A549 (cell line): Measurements from ENCODE around the gene RHOB. TPM values are rescaled to one million over a fixed set of nuclear protein-coding genes. Genes with fewer than 3 reads are reported as not detected.

Source experiments
- ATAC-seq, 2 experiments: fragments of 200-7000 bp in 1 of 2; fragments of >200 bp in 1 of 2; cut with Nextera tagmentation in 1 of 2; cut with Tn5 transposase in 1 of 2; 3 replicates each; pipeline versions ENCODE4 v1.8.0 to v1.9.1; 2018 to 2020; ENCODE audit warnings: mild to moderate bottlenecking in 1 of 2, moderate library complexity in 1 of 2
- CTCF ChIA-PET: fragments of 300-600 bp; sonication (Branson Sonifier 250); formaldehyde crosslinking; extraction: SDS; loops from one replicate; lab custom pipeline; 2021; ENCODE audit warnings: antibody characterized with exemption, inconsistent platforms; lab: Yijun Ruan, JAX
- POLR2A ChIA-PET: fragments of 350-600 bp; formaldehyde crosslinking; extraction: SDS; loops from one replicate; lab custom pipeline; 2021; ENCODE audit warnings: antibody characterized with exemption, inconsistent platforms; lab: Yijun Ruan, JAX
- DNase-seq, 2 experiments: peaks; one replicate each; pipeline versions ENCODE4 v3.0.0 to v3.0.0-alpha.2; 2011 to 2016; ENCODE audit warnings: low read depth in 1 of 2, low spot score in 1 of 2
- FAIRE-seq: peaks from 2 replicates; lab custom pipeline; 2011; peaks lifted over from hg19 to GRCh38; lab: Jason Lieb, UNC
- H3K27ac ChIP-seq, 2 experiments: fragments of >200 bp; sonication (Bioruptor Twin); formaldehyde crosslinking; 3 replicates each; pipeline ENCODE4 v1.5.1; 2016 to 2017
- H3K4me1 ChIP-seq: fragments of >200 bp; sonication (Bioruptor Twin); formaldehyde crosslinking; 3 replicates; pipeline ENCODE4 v1.6.1; 2016
- H3K4me2 ChIP-seq: fragments of >200 bp; sonication (Bioruptor Twin); formaldehyde crosslinking; 3 replicates; pipeline ENCODE4 v1.6.1; 2016
- H3K4me3 ChIP-seq: fragments of >200 bp; sonication (Bioruptor Twin); formaldehyde crosslinking; 3 replicates; pipeline ENCODE4 v1.5.1; 2016
- H3K9me3 ChIP-seq: fragments of >200 bp; sonication (Bioruptor Twin); formaldehyde crosslinking; 3 replicates; pipeline ENCODE4 v1.6.1; 2016
- CBX8 ChIP-seq: fragments of 200-600 bp; sonication (generic); IDR thresholded peaks from 2 replicates; pipeline ENCODE4 v1.6.1; 2016
- CEBPB ChIP-seq, 2 experiments: fragments of >200 bp in 1 of 2; sonication (Bioruptor Twin) in 1 of 2; formaldehyde crosslinking in 1 of 2; IDR thresholded peaks; 2 replicates each; pipeline ENCODE4 v1.6.1; 2012 to 2016
- CHD2 ChIP-seq: fragments of 150-350 bp; IDR thresholded peaks from 2 replicates; pipeline ENCODE4 v1.6.1; 2014; ENCODE audit warnings: low read length; ENCODE audit not compliant: partially characterized antibody
- EHMT2 ChIP-seq: fragments of 200-600 bp; sonication (generic); IDR thresholded peaks from 2 replicates; pipeline ENCODE4 v1.6.1; 2016; ENCODE audit warnings: antibody characterized with exemption, low read depth, mild to moderate bottlenecking, moderate library complexity
- HDAC2 ChIP-seq: fragments of 200-600 bp; sonication (generic); IDR thresholded peaks from 2 replicates; pipeline ENCODE4 v1.6.1; 2016
- HOXB13 ChIP-seq: fragments of 250-450 bp; sonication (Bioruptor Pico); IDR thresholded peaks from 2 replicates; pipeline ENCODE4 v1.5.0; 2020; ENCODE audit warnings: low read depth, mild to moderate bottlenecking, moderate library complexity
- JUNB ChIP-seq: fragments of >200 bp; sonication (Bioruptor Twin); formaldehyde crosslinking; IDR thresholded peaks from 2 replicates; pipeline ENCODE4 v1.6.1; 2016
- KDM1A ChIP-seq: fragments of 200-600 bp; sonication (generic); IDR thresholded peaks from 2 replicates; pipeline ENCODE4 v1.6.1; 2016; ENCODE audit warnings: low read depth, mild to moderate bottlenecking
- KDM5A ChIP-seq: fragments of 200-600 bp; sonication (generic); IDR thresholded peaks from 2 replicates; pipeline ENCODE4 v1.6.1; 2016; ENCODE audit warnings: antibody characterized with exemption, mild to moderate bottlenecking
- MAZ ChIP-seq: fragments of 150-350 bp; IDR thresholded peaks from 2 replicates; pipeline ENCODE4 v1.6.1; 2014; ENCODE audit warnings: antibody characterized with exemption, low read depth, low read length, borderline replicate concordance
- MYC ChIP-seq: IDR thresholded peaks from 2 replicates; pipeline ENCODE4 v1.6.1; 2012; ENCODE audit warnings: mild to moderate bottlenecking, inconsistent platforms, low read length, improper control_type of control experiment, borderline replicate concordance
- NR3C1 ChIP-seq: fragments of >200 bp; sonication (Bioruptor Twin); formaldehyde crosslinking; IDR thresholded peaks from 3 replicates; pipeline ENCODE4 v1.6.1; 2017
- RARB ChIP-seq: fragments of 250-450 bp; sonication (Bioruptor Pico); IDR thresholded peaks from 2 replicates; pipeline ENCODE4 v1.8.0; 2021; ENCODE audit warnings: mild to moderate bottlenecking, moderate library complexity
- RFX5 ChIP-seq: fragments of 450-650 bp; IDR thresholded peaks from 2 replicates; pipeline ENCODE4 v1.7.1; 2014; ENCODE audit warnings: antibody characterized with exemption, mild to moderate bottlenecking, moderate library complexity
- ZC3H11A ChIP-seq: fragments of 450-650 bp; IDR thresholded peaks from 2 replicates; pipeline ENCODE4 v1.6.1; 2014; ENCODE audit warnings: antibody characterized with exemption, mild to moderate bottlenecking
- ZSCAN20 ChIP-seq: fragments of 250-450 bp; sonication (Bioruptor Pico); IDR thresholded peaks from 2 replicates; pipeline ENCODE4 v1.8.0; 2022; ENCODE audit warnings: mild to moderate bottlenecking, moderate library complexity
- WGBS: methylation state at CpG from one replicate; pipeline ENCODE4 v1.1.6; 2017; ENCODE audit errors: missing lambda C conversion rate; 5-methylcytosine and 5-hydroxymethylcytosine counted together
- polyA plus RNA-seq, 4 experiments: library from polyadenylated mRNA; depleted of rRNA in 3 of 4; stranded (reverse); fragments of >200 nt; fragmentation: RNase III in 1 of 4; extraction: RNeasy Plus Mini Kit Qiagen cat#74134 plus additional on column Dnase treatment in 1 of 4; gene quantifications; 2 replicates in 3 of 4; 3 replicates in 1 of 4; pipeline ENCODE4 v1.2.3, GENCODE V29; 2011 to 2017
- TF ChIP-seq, protein P1 (sequence below): fragments of 250-450 bp; sonication (Bioruptor Pico); IDR thresholded peaks from 2 replicates; pipeline ENCODE4 v1.5.0; 2020; ENCODE audit warnings: low read depth, mild to moderate bottlenecking, moderate library complexity
- TF ChIP-seq, protein P2 (sequence below): fragments of >200 bp; sonication (Bioruptor Twin); formaldehyde crosslinking; IDR thresholded peaks from 3 replicates; pipeline ENCODE4 v1.6.1; 2016
- TF ChIP-seq, protein P3 (sequence below): fragments of >200 bp; sonication (Bioruptor Twin); formaldehyde crosslinking; IDR thresholded peaks from 3 replicates; pipeline ENCODE4 v1.5.1; 2016
- TF ChIP-seq, protein P4 (sequence below): fragments of >200 bp; sonication (Bioruptor Twin); formaldehyde crosslinking; IDR thresholded peaks from 2 replicates; pipeline ENCODE4 v1.6.1; 2016
- TF ChIP-seq, protein P5 (sequence below): IDR thresholded peaks from 2 replicates; pipeline ENCODE4 v1.6.1; 2012

RHOB gene
- polyA plus RNA-seq, 2 of the 4 experiments (the other 2 are of a cell fraction), result 84.5 to 157 TPM

DNA sequence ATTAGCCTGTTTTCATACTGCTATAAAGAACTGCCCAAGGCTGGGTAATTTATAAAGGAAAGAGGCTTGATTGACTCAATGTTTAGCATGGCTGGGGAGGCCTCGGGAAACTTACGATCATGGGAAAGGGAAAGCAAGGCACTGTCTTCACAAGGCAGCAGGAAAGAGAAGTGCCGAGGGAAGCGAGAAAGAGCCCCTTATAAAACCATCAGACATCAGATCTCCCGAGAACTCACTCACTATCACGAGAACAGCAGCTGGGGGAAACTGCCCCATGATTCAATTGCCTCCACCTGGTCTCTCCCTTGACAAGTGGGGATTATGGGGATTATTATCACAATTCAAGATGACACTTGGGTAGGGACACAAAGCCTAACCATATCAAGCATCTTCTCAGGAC, 23.3 kb downstream of the RHOB start:
- WGBS, result 83% methylated on average over 6 of the region's 6 CpGs
- POLR2A ChIA-PET, result no interaction called here
- FAIRE-seq, result no peak
- TF ChIP-seq EHMT2 (no peak), MAZ (no peak), RARB (no peak), RFX5 (no peak), KDM1A (no peak), CHD2 (no peak), HDAC2 (no peak), ZC3H11A (no peak), HOXB13 (CRISPR knock-in tag) (no peak), MYC (no peak), CBX8 (no peak), CEBPB (IDR thresholded peaks at IDR 0.05) (no peak), NR3C1 (no peak), JUNB (no peak), KDM5A (no peak)
- TF ChIP-seq, protein P1, sequence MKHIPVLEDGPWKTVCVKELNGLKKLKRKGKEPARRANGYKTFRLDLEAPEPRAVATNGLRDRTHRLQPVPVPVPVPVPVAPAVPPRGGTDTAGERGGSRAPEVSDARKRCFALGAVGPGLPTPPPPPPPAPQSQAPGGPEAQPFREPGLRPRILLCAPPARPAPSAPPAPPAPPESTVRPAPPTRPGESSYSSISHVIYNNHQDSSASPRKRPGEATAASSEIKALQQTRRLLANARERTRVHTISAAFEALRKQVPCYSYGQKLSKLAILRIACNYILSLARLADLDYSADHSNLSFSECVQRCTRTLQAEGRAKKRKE (CRISPR knock-in tag), result no peak
- TF ChIP-seq, protein P2, sequence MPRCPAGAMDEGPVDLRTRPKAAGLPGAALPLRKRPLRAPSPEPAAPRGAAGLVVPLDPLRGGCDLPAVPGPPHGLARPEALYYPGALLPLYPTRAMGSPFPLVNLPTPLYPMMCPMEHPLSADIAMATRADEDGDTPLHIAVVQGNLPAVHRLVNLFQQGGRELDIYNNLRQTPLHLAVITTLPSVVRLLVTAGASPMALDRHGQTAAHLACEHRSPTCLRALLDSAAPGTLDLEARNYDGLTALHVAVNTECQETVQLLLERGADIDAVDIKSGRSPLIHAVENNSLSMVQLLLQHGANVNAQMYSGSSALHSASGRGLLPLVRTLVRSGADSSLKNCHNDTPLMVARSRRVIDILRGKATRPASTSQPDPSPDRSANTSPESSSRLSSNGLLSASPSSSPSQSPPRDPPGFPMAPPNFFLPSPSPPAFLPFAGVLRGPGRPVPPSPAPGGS, result no peak
- TF ChIP-seq, protein P3, sequence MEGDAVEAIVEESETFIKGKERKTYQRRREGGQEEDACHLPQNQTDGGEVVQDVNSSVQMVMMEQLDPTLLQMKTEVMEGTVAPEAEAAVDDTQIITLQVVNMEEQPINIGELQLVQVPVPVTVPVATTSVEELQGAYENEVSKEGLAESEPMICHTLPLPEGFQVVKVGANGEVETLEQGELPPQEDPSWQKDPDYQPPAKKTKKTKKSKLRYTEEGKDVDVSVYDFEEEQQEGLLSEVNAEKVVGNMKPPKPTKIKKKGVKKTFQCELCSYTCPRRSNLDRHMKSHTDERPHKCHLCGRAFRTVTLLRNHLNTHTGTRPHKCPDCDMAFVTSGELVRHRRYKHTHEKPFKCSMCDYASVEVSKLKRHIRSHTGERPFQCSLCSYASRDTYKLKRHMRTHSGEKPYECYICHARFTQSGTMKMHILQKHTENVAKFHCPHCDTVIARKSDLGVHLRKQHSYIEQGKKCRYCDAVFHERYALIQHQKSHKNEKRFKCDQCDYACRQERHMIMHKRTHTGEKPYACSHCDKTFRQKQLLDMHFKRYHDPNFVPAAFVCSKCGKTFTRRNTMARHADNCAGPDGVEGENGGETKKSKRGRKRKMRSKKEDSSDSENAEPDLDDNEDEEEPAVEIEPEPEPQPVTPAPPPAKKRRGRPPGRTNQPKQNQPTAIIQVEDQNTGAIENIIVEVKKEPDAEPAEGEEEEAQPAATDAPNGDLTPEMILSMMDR, result no peak
- TF ChIP-seq, protein P4, sequence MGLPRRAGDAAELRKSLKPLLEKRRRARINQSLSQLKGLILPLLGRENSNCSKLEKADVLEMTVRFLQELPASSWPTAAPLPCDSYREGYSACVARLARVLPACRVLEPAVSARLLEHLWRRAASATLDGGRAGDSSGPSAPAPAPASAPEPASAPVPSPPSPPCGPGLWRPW, result no peak
- TF ChIP-seq, protein P5, sequence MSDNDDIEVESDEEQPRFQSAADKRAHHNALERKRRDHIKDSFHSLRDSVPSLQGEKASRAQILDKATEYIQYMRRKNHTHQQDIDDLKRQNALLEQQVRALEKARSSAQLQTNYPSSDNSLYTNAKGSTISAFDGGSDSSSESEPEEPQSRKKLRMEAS, result no peak
- TF ChIP-seq, all 56 proteins: peak for 0
- ATAC-seq (no peak), DNase-seq (no peak)
- H3K4me2 ChIP-seq, result no peak overlapping the region
- CTCF ChIA-PET, result interaction anchor here (1.6 kb wide), 1 partner anchor 14 kb away, joined by 7 read pairs; no protein-coding TSS in a partner anchor
- H3K4me1 ChIP-seq, result 0 out of 3 replicates have a peak, but pooled peaks cover 4% of the 10 kb centered on the region
- no peak overlapping the region for H3K27ac ChIP-seq
- no peaks in the 10 kb centered on the region for H3K9me3 ChIP-seq
- H3K4me3 ChIP-seq, result no peak overlapping the region

DNA sequence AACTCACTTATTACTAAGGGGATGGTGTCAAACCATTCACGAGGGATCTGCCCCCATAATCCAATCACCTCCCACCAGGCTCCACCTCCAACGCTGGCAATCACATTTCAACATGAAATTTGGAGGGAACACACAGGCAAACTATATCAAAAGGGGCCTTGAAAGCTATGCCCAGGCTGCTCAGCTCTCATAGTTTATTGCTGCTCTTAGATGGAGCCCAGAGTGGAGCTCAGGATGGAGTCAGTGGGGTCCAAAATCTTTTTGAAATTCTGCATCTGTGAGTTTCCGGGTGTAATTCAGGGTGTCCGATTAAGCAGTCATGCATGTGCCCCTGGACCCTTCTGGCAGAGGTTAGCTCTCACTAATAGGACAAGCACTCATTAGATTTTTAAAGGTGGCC, 24.3 kb downstream of the RHOB start:
- Histone ChIP-seq H3K27ac (no peak overlapping the region), H3K4me3 (no peak overlapping the region), H3K4me1 (0 out of 3 replicates have a peak, but pooled peaks cover 4% of the 10 kb centered on the region), H3K9me3 (no peaks in the 10 kb centered on the region), H3K4me2 (no peak overlapping the region)
- POLR2A ChIA-PET, result interaction anchor here (0.8 kb wide), 1 partner anchor 24 kb away, joined by 3 read pairs; the partner anchor contains the start of gene RHOB
- CTCF ChIA-PET, result interaction anchor here (1.1 kb wide), 1 partner anchor 18 kb away, joined by 3 read pairs; no protein-coding TSS in a partner anchor
- DNase-seq (no peak), FAIRE-seq (no peak), ATAC-seq (no peak)
- WGBS, result 55% methylated on average over 4 of the region's 4 CpGs
- TF ChIP-seq ZSCAN20 (CRISPR knock-in tag) (no peak), NR3C1 (no peak)
